ENCODE results near the gene POMP. TPM values are rescaled to one million over a fixed set of nuclear protein-coding genes. Genes with fewer than 3 reads are reported as not detected.

The POMP gene
- total RNA-seq, 1 donor from 2014 or later: 43.8 TPM

Small RNAs within 50 kb of the gene (small RNA-seq; reads per million reads assigned to genes)
- gene RF00019 (ENCODE audit: low replicate concordance) (not detected), gene RNU6-53P (ENCODE audit: low replicate concordance) (not detected)

Other genes starting within 250 kb of the POMP start
- 16.2 TPM for gene FLT1, start 164.0 kb upstream of the POMP start, total RNA-seq
- gene SLC46A3, start 59.8 kb downstream of the POMP start, total RNA-seq: 2.2 TPM
- gene MTUS2, start 161.2 kb downstream of the POMP start, total RNA-seq: 7.1 TPM

Data from temporal lobe (tissue), 2 donors.